HG02938 (cell line): ENCODE results near the gene VEPH1.

ENCODE experiments used
- ATAC-seq: cut with Tn5 transposase; IDR thresholded peaks from one replicate; pipeline ENCODE4 v1.9.1; 2021; ENCODE audit warnings: mild to moderate bottlenecking, moderate library complexity; ENCODE audit not compliant: unreplicated experiment

VEPH1 gene

DNA sequence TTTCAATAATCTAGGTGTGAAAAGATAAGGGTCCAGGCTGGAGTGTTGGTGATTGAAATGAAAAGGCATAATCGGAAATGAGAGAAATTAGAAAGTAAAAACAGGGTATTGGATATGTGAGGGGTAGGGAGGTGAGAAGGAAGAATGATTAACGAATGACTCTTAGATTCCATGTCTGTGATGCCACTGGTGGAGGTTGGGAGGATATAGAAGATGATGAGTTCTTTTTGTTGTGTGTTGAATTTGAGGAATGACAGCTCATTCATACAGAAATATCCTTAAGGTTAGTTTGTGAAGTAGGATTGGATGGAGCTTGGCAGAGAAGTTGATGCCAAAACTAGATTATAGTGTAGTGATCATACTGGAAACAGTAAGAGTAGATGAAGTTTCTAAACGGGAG is 271.1 kb downstream of the VEPH1 start:
- no peak for ATAC-seq

DNA sequence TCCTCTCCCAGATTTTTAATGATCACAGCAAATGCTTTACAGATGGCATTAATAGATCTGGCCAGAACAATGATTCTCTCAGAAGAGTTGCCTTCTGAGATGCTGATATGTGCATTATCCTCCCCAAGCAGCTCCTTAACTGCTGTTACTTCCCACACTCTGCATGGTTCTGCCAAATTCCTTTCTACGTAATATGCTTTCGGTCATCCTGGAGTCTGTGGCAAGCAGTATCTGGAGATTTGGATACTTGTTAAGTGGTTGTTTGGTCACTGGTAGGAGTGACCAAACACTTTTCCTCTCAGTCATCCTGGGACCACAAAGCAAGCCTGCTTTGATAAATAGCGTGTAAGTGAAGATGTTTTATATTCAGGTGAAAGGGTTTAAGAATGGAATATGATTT is 272.1 kb downstream of the VEPH1 start:
- ATAC-seq, result no peak

DNA sequence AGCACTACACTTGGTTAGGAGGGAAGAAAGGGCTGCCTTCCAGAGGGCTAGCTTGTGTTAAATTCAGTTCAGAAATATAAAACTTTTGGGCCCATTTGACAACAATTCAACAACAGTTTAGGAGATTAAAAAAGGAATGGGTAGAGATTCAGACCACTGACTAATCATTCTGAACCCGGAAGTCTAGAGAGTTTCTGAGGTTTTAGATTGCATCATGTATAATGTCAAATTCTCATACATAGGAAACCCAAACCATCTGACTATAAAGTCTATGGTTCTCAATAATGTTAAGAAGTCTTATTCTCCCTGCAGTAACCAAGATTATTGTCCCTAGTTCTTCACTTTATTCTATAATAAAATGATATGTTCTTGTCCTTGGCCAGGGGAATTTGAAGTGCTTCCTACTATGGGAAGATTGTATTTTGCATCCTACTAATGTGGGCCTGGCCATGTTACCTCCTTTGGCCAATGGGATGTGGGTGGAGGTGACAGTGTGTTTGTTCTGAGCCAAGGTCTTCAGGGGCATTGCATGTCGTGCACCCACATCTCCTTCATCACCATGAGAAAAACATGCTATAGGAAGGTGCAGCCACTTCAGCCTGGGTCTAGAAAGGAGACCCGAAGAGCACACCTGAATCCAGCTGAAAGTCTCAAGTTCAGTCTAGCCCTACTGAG is 276.9 kb downstream of the VEPH1 start:
- peak; percentile 57 for ATAC-seq

DNA sequence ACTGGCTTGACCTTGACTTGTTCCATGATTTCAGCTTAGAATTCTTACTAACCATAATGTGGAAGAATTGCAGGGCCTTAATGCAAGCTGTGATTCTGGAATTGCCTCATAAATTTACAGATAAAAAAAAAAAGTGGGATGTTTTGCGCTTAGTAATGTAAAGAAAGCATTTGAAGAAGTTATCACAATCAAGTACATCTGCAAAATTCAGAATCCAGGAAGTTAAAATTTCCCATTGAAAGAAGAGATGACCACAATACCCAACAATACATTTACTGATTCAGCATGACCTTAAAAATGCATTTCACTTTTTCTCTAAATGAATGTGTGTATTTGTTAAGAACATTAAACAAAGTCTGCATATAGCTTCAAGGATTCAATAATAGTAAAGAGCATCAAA is 278.2 kb downstream of the VEPH1 start:
- no peak for ATAC-seq

DNA sequence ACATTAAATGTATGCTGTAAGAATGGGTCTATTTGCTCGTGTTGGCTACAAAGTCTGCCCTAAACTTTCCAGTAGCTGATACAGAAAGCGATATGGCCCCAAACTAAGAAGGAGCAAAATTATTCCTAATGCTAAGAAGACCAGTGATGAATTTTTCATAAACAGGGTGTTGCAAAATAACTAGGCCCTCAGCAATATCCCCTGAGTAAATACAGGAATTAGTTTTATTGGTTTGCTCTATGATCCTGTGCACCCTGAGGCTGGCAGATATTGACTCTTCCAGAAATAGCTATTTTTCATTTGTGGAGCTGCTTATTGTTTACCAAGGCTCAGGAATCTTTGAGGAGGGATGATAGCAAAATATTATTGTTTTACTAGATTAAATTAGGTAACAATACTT is 282.3 kb downstream of the VEPH1 start:
- no peak for ATAC-seq

DNA sequence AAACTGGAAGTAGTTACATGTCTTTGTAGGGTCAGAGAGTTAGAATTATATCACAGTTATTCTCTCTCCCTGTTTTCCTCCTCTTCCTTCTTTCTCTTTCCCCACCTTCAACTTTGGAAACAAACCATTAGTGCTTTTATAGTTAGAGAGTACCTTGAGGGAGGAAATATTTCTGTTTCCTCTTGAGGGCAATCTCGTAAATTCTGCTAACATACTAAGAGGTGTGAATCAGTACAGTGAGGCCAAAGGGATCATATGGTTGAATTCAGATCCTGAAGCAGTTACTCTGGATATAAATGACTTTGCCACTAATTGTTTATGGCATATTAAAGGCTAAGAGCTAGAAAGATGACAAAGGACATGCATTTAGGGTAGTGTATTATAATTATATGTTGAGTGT is 283.0 kb downstream of the VEPH1 start:
- no peak for ATAC-seq

DNA sequence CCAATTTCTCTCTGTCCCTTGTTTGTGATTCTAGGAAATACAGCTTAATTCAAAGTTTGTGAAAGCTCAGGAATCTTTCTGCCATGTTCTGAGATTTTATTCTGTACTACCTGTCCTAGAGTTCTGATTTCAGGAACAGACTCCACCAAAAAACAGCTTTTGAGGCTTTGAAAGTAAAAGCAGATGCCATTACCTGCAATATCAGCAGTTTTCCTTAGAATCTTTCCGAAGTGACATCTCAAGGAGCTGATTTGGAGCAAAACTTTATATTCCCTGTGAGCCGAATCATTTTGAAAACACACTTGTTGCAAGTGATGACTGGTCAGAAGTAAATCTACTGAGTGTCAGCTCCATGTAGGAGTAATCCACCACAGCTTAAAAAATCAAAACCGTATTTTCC is 284.0 kb downstream of the VEPH1 start:
- ATAC-seq, result no peak
